ENCODE data around the gene UBE3C. TPM values are rescaled to one million over a fixed set of nuclear protein-coding genes. Genes with fewer than 3 reads are reported as not detected.
"Not testable (repeated sequence)": the region's sequence is repeated elsewhere in the genome, so short reads cannot be mapped to it uniquely, and the experiment has no call there.

Gene UBE3C
- total RNA-seq, 4 donors from 2014 or later, result 60.7 to 68.7 (median 64.7) TPM

DNA sequence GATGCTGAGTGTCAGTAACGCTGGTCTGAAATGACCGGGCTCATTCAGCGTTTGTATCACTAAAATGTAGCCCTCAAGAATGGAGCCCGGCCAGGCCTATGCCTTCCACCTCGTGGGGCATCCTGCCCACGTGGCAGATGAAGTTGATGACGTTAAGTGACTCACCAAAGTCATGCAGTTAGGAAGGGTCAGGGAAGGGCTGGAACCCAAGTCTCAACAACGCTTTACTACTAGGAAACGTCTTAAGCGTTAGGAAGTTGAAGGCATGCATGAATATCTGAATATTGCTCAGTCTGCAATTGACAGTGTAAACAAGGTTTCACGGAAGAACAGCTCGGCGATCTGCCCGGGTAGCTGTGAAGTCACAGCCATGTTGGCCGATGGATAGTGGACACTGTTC is 14.0 kb upstream of the UBE3C start:
- H3K36me3 ChIP-seq, result no peaks in the 10 kb centered on the region
- no peak overlapping the region for H3K27ac ChIP-seq
- 80 to 84% methylated on average over 15 of the region's 15 CpGs for WGBS, 2 donors
- no peak for DNase-seq (ENCODE audit: low spot score in 2 of 2)
- no peak overlapping the region for H3K4me3 ChIP-seq
- no peaks in the 10 kb centered on the region for H3K9me3 ChIP-seq
- no peak for TF ChIP-seq POLR2A (IDR thresholded peaks at IDR 0.05)
- TF ChIP-seq, protein P1, sequence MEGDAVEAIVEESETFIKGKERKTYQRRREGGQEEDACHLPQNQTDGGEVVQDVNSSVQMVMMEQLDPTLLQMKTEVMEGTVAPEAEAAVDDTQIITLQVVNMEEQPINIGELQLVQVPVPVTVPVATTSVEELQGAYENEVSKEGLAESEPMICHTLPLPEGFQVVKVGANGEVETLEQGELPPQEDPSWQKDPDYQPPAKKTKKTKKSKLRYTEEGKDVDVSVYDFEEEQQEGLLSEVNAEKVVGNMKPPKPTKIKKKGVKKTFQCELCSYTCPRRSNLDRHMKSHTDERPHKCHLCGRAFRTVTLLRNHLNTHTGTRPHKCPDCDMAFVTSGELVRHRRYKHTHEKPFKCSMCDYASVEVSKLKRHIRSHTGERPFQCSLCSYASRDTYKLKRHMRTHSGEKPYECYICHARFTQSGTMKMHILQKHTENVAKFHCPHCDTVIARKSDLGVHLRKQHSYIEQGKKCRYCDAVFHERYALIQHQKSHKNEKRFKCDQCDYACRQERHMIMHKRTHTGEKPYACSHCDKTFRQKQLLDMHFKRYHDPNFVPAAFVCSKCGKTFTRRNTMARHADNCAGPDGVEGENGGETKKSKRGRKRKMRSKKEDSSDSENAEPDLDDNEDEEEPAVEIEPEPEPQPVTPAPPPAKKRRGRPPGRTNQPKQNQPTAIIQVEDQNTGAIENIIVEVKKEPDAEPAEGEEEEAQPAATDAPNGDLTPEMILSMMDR (IDR thresholded peaks at IDR 0.05), result no peak
- TF ChIP-seq EP300 (IDR thresholded peaks at IDR 0.05), result no peak
- H3K4me1 ChIP-seq, result no peaks in the 10 kb centered on the region
- H3K27me3 ChIP-seq, result peaks cover 0 to 15% of the 10 kb centered on the region in 2 donors

DNA sequence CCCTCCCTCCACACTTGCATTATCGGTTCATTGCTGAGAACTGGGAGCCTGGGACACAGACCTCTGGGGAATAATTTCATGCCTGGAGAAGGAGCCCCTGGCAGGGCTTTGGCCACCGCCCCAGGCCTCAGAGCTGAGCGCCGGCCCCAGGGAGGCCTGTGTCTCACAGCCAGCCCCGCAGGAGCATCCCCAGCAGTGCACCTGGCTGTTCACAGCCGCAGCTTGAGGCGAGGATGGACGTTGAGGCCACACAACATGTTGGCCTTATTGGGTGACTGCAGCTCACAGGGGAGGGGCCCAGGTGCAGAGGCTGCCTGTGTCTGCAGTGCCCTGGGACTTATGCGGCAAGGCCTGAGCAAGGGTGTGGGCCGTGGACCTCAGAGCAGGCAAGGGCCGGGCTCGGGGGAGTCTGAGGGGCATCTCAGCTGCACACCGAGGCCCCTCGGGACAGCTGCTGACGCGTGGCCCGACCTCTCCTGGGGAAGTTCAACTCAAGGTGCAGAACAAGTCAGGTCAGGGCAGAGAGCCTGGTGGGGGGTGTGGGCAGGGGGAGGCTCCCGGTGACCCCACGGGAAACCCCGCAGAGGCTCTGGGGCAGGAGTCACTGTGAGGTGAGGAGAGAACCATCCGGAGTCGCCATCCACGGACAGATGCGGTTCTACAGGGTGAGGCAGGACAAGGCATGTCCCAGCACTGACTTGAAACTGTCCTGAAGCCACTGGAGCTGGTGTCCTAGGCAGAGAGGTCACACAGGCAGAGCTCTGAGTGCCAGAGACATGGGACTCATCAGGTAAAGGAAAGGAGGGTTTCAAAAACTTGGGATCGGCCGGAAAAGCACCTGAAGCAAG is 13.1 kb upstream of the UBE3C start:
- Histone ChIP-seq H3K27me3 (peaks cover 0 to 21% of the 10 kb centered on the region in 2 donors), H3K27ac (no peak overlapping the region), H3K4me3 (no peak overlapping the region), H3K36me3 (no peaks in the 10 kb centered on the region), H3K4me1 (no peaks in the 10 kb centered on the region), H3K9me3 (no peaks in the 10 kb centered on the region)
- no peak for DNase-seq (ENCODE audit: low spot score in 2 of 2)
- WGBS, 2 donors, result 83% methylated on average over 26 of the region's 26 CpGs
- TF ChIP-seq, protein P1 (IDR thresholded peaks at IDR 0.05), result no peak
- TF ChIP-seq EP300 (IDR thresholded peaks at IDR 0.05) (no peak), POLR2A (IDR thresholded peaks at IDR 0.05) (no peak)

DNA sequence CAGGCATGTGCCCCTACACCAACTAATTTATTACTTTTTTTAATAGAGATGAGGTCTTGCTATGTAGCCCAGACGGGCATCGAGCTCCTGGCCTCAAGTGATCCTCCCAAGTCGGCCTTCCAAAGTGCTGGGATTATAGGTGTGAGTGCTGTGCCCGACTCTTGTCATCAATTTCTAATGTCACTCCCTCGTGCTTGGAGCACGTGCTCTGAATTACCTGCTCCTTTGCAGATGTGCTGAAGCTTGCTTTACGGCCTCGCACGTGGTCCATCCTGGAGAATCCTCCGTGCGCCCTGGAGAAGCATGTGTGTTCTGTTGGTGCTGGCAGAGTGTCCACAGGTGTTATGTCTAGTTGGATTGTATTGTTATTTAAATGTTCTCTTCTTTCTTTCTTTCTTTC is 11.8 kb upstream of the UBE3C start:
- no peak for DNase-seq (ENCODE audit: low spot score in 2 of 2)
- H3K4me3 ChIP-seq, result no peak overlapping the region

DNA sequence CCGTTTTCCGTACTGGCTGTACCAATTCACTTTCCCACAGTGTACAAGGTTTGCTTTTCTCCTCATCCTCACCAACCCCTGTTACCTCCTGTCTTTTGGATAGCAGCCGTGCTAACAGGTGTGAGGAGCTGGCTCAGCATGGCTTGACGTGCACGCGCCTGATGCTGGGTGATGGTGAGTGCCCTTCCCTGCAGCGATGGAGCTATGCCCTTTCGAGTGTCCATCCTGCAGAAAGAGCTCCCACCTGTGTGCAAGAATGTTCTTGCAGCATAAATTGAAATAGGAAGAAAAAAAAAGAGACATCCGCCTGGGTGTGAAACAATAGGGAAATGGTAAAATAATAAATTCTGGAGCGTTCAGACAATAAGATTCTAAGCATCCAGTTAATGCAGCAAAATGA is 9.5 kb upstream of the UBE3C start:
- H3K4me3 ChIP-seq, result no peak overlapping the region
- DNase-seq (ENCODE audit: low spot score in 2 of 2), result no peak
- no peaks in the 10 kb centered on the region for H3K9me3 ChIP-seq
- no peak for TF ChIP-seq POLR2A (IDR thresholded peaks at IDR 0.05)
- TF ChIP-seq, protein P1 (IDR thresholded peaks at IDR 0.05), result no peak
- H3K27ac ChIP-seq, result no peak overlapping the region
- 82 to 85% methylated on average over 10 of the region's 10 CpGs for WGBS, 2 donors
- H3K4me1 ChIP-seq, result no peaks in the 10 kb centered on the region
- peaks cover 0 to 29% of the 10 kb centered on the region in 2 donors for H3K27me3 ChIP-seq
- H3K36me3 ChIP-seq, result no peaks in the 10 kb centered on the region

More for the DNA sequence above, 11.8 kb upstream of the UBE3C start:
- no peaks in the 10 kb centered on the region for H3K4me1 ChIP-seq
- WGBS, 2 donors, result 83% methylated on average over 11 of the region's 11 CpGs
- H3K36me3 ChIP-seq, result no peaks in the 10 kb centered on the region
- no peaks in the 10 kb centered on the region for H3K9me3 ChIP-seq
- H3K27me3 ChIP-seq, result peaks cover 0 to 29% of the 10 kb centered on the region in 2 donors
- no peak for TF ChIP-seq EP300 (IDR thresholded peaks at IDR 0.05)
- no peak for TF ChIP-seq POLR2A (IDR thresholded peaks at IDR 0.05)
- TF ChIP-seq, protein P1 (IDR thresholded peaks at IDR 0.05), result no peak
- H3K27ac ChIP-seq, result no peak overlapping the region

DNA sequence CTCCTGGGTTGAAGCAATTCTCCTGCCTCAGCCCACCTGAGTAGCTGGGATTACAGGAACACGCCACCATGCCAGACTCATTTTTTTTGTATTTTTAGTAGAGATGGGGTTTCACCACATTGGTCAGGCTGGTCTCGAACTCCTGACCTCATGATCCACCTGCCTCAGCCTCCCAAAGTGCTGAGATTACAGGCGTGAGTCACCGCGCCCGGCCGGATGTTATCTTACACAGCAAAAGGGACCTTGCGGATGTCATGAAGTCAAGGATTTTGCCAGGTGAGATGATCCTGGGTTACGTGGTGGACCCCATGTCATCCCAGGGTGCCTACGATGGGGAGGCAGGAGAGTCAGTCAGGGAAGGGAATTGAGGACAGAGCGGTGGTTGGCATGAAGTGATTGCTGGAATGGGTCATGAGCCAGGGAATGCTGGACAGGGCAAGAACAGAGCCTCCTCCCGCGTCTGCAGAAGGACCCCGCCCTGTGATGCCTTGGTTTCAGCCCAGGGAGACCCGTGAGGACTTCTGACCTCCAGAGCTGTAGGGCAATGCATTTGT is 8.7 kb upstream of the UBE3C start:
- WGBS, 2 donors, result 78 to 81% methylated on average over 15 of the region's 15 CpGs
- Histone ChIP-seq H3K27me3 (peaks cover 0 to 29% of the 10 kb centered on the region in 2 donors), H3K9me3 (no peaks in the 10 kb centered on the region), H3K36me3 (no peaks in the 10 kb centered on the region), H3K4me1 (no peaks in the 10 kb centered on the region), H3K4me3 (no peak overlapping the region), H3K27ac (no peak overlapping the region)
- TF ChIP-seq POLR2A (IDR thresholded peaks at IDR 0.05), result no peak
- TF ChIP-seq EP300 (IDR thresholded peaks at IDR 0.05), result no peak
- TF ChIP-seq, protein P1 (IDR thresholded peaks at IDR 0.05), result no peak
- no peak for DNase-seq (ENCODE audit: low spot score in 2 of 2)

DNA sequence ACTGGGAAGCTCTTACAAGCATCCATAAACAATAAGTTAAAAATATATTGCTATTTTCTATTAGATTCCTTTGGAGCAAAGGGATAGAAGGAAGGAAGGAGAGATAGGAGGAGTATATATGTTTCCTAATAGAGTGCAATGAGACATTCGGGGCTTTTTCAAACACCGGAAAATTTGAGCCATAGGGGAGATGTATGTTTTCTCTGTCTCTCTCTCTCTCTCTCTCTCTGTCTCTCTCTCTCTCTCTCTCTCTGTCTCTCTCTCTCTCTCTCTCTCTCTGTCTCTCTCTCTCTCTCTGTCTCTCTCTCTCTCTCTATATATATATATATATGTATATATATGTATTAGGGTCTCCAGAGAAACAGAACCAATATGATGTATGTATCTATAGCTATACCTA is 7.9 kb upstream of the UBE3C start:
- H3K9me3 ChIP-seq; H3K4me3 ChIP-seq; H3K27ac ChIP-seq; H3K36me3 ChIP-seq; DNase-seq (ENCODE audit: low spot score in 2 of 2); H3K4me1 ChIP-seq: not testable (repeated sequence)
- peaks cover 0 to 29% of the 10 kb centered on the region in 2 donors for H3K27me3 ChIP-seq
- WGBS, 2 donors, result 76 to 78% methylated on average over 2 of the region's 2 CpGs
